HCT116 (cell line): ENCODE measurements around the gene ANKRD49. TPM values are rescaled to one million over a fixed set of nuclear protein-coding genes. Genes with fewer than 3 reads are reported as not detected.

Experiments used
- ATAC-seq: fragments of 200-7000 bp; cut with Tn5 transposase; 2 replicates; pipeline ENCODE4 v1.9.1; 2020; ENCODE audit warnings: mild to moderate bottlenecking, moderate library complexity
- BruUV-seq: library from RNA; stranded (reverse); fragments of 400-500 nt; replicated peaks from 2 replicates; lab custom pipeline; 2021; lab: Mats Ljungman, UMichigan
- CTCF ChIA-PET: fragments of 300-600 bp; sonication (Branson Sonifier 250); formaldehyde crosslinking; loops from one replicate; lab custom pipeline; 2021; ENCODE audit warnings: antibody characterized with exemption; lab: Charles Lee
- POLR2A ChIA-PET: fragments of 300-600, 350-600 bp; sonication (Branson Sonifier 250); formaldehyde crosslinking; loops from one replicate; lab custom pipeline; 2021; ENCODE audit warnings: antibody characterized with exemption; lab: Charles Lee
- RAD21 ChIA-PET, 2 experiments: fragments of 300-600 bp; sonication (Branson Sonifier 250); formaldehyde crosslinking; loops; one replicate each; lab custom pipeline; 2023; ENCODE audit warnings: low total read pairs in 2 of 2; ENCODE audit not compliant: uncharacterized antibody in 2 of 2, unreplicated experiment in 2 of 2, low non-redundant PET in 1 of 2; lab: Charles Lee
- DNase-seq: peaks from one replicate; pipeline ENCODE4 v3.0.0-alpha.2; 2010; ENCODE audit warnings: low read depth, low spot score
- H2AFZ ChIP-seq: fragments of 200-600 bp; shearing (Covaris generic), sonication (generic); 2 replicates; pipeline ENCODE4 v1.6.1; 2017; ENCODE audit warnings: low read depth, mixed run types, mixed read lengths, antibody characterized with exemption, low read length; ENCODE audit not compliant: poor library complexity, severe bottlenecking
- H3K27ac ChIP-seq: 2 replicates; pipeline ENCODE4 v1.5.1; 2012; ENCODE audit warnings: low read depth, low read length
- H3K27me3 ChIP-seq: fragments of 200-600 bp; sonication (generic); 2 replicates; pipeline ENCODE4 v1.6.1; 2016; ENCODE audit warnings: mixed run types, low read length, mixed read lengths; ENCODE audit not compliant: insufficient read depth
- H3K36me3 ChIP-seq, 2 experiments: fragments of 200-500 bp in 1 of 2; fragments of 200-600 bp in 1 of 2; sonication (Bioruptor generic) in 1 of 2; sonication (generic) in 1 of 2; 2 replicates each; pipeline versions ENCODE4 v1.5.1 to v1.6.1; 2014 to 2016; ENCODE audit warnings: low read length in 2 of 2, inconsistent platforms in 1 of 2, mixed read lengths in 1 of 2, mixed run types in 1 of 2; ENCODE audit not compliant: insufficient read depth in 2 of 2, control insufficient read depth in 1 of 2
- H3K4me1 ChIP-seq, 2 experiments: fragments of 200-600 bp in 1 of 2; sonication (generic) in 1 of 2; 2 replicates each; pipeline versions ENCODE4 v1.5.1 to v1.6.1; 2012 to 2017; ENCODE audit warnings: low read length in 2 of 2, inconsistent platforms in 1 of 2, mild to moderate bottlenecking in 1 of 2, mixed read lengths in 1 of 2, mixed run types in 1 of 2, moderate library complexity in 1 of 2; ENCODE audit not compliant: insufficient read depth in 2 of 2, control insufficient read depth in 1 of 2
- H3K4me2 ChIP-seq: fragments of 200-600 bp; sonication (generic); 2 replicates; pipeline ENCODE4 v1.6.1; 2017; ENCODE audit warnings: mixed run types, low read length, mixed read lengths
- H3K4me3 ChIP-seq, 2 experiments: fragments of 200-600 bp in 1 of 2; sonication (generic) in 1 of 2; replicated peaks in 1 of 2; 2 replicates each; pipeline ENCODE4 v1.5.1; 2011 to 2016; ENCODE audit warnings: low read length in 2 of 2, control low read depth in 1 of 2, low read depth in 1 of 2, mild to moderate bottlenecking in 1 of 2, mixed read lengths in 1 of 2, mixed run types in 1 of 2
- H3K79me2 ChIP-seq: fragments of 200-600 bp; sonication (generic); 2 replicates; pipeline ENCODE4 v1.6.1; 2017; ENCODE audit warnings: mild to moderate bottlenecking, mixed run types, low read length, moderate library complexity, mixed read lengths; ENCODE audit not compliant: insufficient read depth
- H3K9ac ChIP-seq: fragments of 200-600 bp; sonication (generic); 2 replicates; pipeline ENCODE4 v1.6.1; 2016; ENCODE audit warnings: low read length, mixed read lengths
- H3K9me2 ChIP-seq: fragments of 200-600 bp; sonication (generic), shearing (Covaris generic); 2 replicates; pipeline ENCODE4 v1.6.1; 2017; ENCODE audit warnings: mixed run types, mild to moderate bottlenecking, moderate library complexity; ENCODE audit not compliant: insufficient read depth
- H3K9me3 ChIP-seq, 2 experiments: fragments of 200-500 bp in 1 of 2; fragments of 200-600 bp in 1 of 2; sonication (Bioruptor generic) in 1 of 2; sonication (generic) in 1 of 2; 2 replicates each; pipeline ENCODE4 v1.6.1; 2014 to 2017; ENCODE audit warnings: low read length in 2 of 2, mixed read lengths in 2 of 2, inconsistent platforms in 1 of 2, low read depth in 1 of 2, mild to moderate bottlenecking in 1 of 2, mixed run types in 1 of 2, moderate library complexity in 1 of 2; ENCODE audit not compliant: control insufficient read depth in 1 of 2, insufficient read depth in 1 of 2
- H4K20me1 ChIP-seq: fragments of 200-600 bp; sonication (generic), shearing (Covaris generic); 2 replicates; pipeline ENCODE4 v1.6.1; 2017; ENCODE audit warnings: mixed run types, mild to moderate bottlenecking, moderate library complexity; ENCODE audit not compliant: insufficient read depth
- CBX3 ChIP-seq: IDR thresholded peaks from 2 replicates; pipeline ENCODE4 v1.6.1; 2012; ENCODE audit warnings: low read depth
- EGR1 ChIP-seq: IDR thresholded peaks from 2 replicates; pipeline ENCODE4 v1.6.1; 2012; ENCODE audit warnings: low read depth
- EZH2phosphoT487 ChIP-seq: fragments of 200-600 bp; IDR thresholded peaks from 2 replicates; pipeline ENCODE4 v1.6.1; 2018; ENCODE audit warnings: antibody characterized with exemption, borderline replicate concordance
- FOSL1 ChIP-seq: IDR thresholded peaks from 2 replicates; pipeline ENCODE4 v1.6.1; 2012; ENCODE audit warnings: low read depth
- JUND ChIP-seq: IDR thresholded peaks from 2 replicates; pipeline ENCODE4 v1.6.1; 2012
- MAX ChIP-seq: IDR thresholded peaks from 2 replicates; pipeline ENCODE4 v1.6.1; 2012
- POLR2A ChIP-seq: IDR thresholded peaks from 2 replicates; pipeline ENCODE4 v1.7.0; 2011; ENCODE audit warnings: borderline replicate concordance; ENCODE audit not compliant: insufficient read depth, insufficient read length; ENCODE audit errors: extremely low read depth
- RAD21 ChIP-seq: IDR thresholded peaks from 2 replicates; pipeline ENCODE4 v1.6.1; 2012; ENCODE audit warnings: low read depth, mild to moderate bottlenecking
- SIN3A ChIP-seq: IDR thresholded peaks from 2 replicates; pipeline ENCODE4 v1.6.1; 2012; ENCODE audit warnings: low read depth
- SP1 ChIP-seq: IDR thresholded peaks from 2 replicates; pipeline ENCODE4 v1.6.1; 2012; ENCODE audit warnings: low read depth
- ZBTB33 ChIP-seq: IDR thresholded peaks from 2 replicates; pipeline ENCODE4 v1.6.1; 2011; ENCODE audit warnings: mild to moderate bottlenecking, low read length, moderate library complexity; ENCODE audit not compliant: insufficient replicate concordance; ENCODE audit errors: extremely low read depth
- ZFX ChIP-seq: fragments of 450-650 bp; IDR thresholded peaks from 2 replicates; pipeline ENCODE4 v1.6.1; 2017
- intact Hi-C: fragments of 100-400 bp; cut with micrococcal nuclease; formaldehyde crosslinking; loops from 2 replicates; pipeline ENCODE4 v1.10.0; 2022
- total RNA-seq: library from RNA; stranded (reverse); gene quantifications from one replicate; pipeline ENCODE4 v1.2.1, GENCODE V29; 2021; ENCODE audit not compliant: unreplicated experiment
- TF ChIP-seq, protein P1 (sequence below): IDR thresholded peaks from 2 replicates; pipeline ENCODE4 v1.6.1; 2012
- TF ChIP-seq, protein P2 (sequence below), 3 experiments: fragments of 200-600 bp in 1 of 3; sonication (generic) in 1 of 3; IDR thresholded peaks in 2 of 3; conservative IDR thresholded peaks in 1 of 3; 2 replicates each; pipeline ENCODE4 v1.5.1; 2012 to 2017; ENCODE audit warnings: low read depth in 2 of 3, low read length in 2 of 3, antibody characterized with exemption in 1 of 3, borderline replicate concordance in 1 of 3, control low read depth in 1 of 3, mild to moderate bottlenecking in 1 of 3, mixed read lengths in 1 of 3, mixed run types in 1 of 3, moderate library complexity in 1 of 3; ENCODE audit not compliant: insufficient read depth in 1 of 3

ANKRD49 gene
- total RNA-seq, 1 experiment from 2014 or later, result 8.2 TPM

DNA sequence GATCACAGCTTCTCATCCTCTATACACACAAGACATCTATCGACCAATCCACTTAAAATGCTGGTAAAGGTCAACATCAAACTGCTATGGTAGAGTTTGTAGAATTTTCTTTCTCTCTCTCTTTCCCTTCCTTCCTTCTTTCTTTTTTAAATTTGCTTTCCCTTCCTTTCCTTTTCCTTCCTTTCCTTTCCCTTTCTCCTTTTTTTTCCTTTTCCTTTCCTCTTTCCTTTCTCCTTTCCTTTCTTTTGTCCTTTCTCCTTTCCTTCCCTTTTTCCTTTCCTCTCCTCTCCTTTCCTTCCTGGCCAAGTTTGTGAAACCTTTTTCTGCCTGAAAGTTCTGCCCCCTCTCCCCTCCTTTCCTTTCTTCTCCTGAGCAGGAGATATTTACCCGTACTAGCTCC is 21.6 kb downstream of the ANKRD49 start:
- DNase-seq (no peak), ATAC-seq (no peak)
- no peaks in the 10 kb centered on the region for H3K27me3 ChIP-seq
- ChIA-PET RAD21 (no interaction called here), POLR2A (no interaction called here), CTCF (interaction anchor here (0.9 kb wide), 1 partner anchor 10 kb away, joined by 5 read pairs; no protein-coding TSS in a partner anchor)
- H3K4me2 ChIP-seq, result no peak overlapping the region
- no peak overlapping the region for H3K4me3 ChIP-seq
- H4K20me1 ChIP-seq, result no peaks in the 10 kb centered on the region
- no peaks in the 10 kb centered on the region for H3K36me3 ChIP-seq
- H3K9ac ChIP-seq, result no peak overlapping the region
- H3K79me2 ChIP-seq, result no peaks in the 10 kb centered on the region
- BruUV-seq, result no TSS peak
- H3K27ac ChIP-seq, result no peak overlapping the region
- intact Hi-C loops, result loop anchor here (10.0 kb wide), 1 partner anchor 1909 kb away; no protein-coding TSS in a partner anchor
- no peaks in the 10 kb centered on the region for H3K9me2 ChIP-seq
- H3K9me3 ChIP-seq, result no peaks in the 10 kb centered on the region
- no peaks in the 10 kb centered on the region for H3K4me1 ChIP-seq
- no peak overlapping the region for H2AFZ ChIP-seq
- TF ChIP-seq SP1 (no peak), ZBTB33 (no peak)
- TF ChIP-seq, protein P1, sequence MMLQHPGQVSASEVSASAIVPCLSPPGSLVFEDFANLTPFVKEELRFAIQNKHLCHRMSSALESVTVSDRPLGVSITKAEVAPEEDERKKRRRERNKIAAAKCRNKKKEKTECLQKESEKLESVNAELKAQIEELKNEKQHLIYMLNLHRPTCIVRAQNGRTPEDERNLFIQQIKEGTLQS, result no peak

- DNase-seq (no peak), ATAC-seq (no peak)
- H3K9me2 ChIP-seq, result no peaks in the 10 kb centered on the region
- no peak overlapping the region for H3K4me3 ChIP-seq
- no peak overlapping the region for H2AFZ ChIP-seq
- H3K9ac ChIP-seq, result no peak overlapping the region
- H3K9me3 ChIP-seq, result no peaks in the 10 kb centered on the region
- RAD21 ChIA-PET, result no interaction called here
- H3K79me2 ChIP-seq, result no peaks in the 10 kb centered on the region
- H3K27ac ChIP-seq, result no peak overlapping the region
- no peaks in the 10 kb centered on the region for H3K27me3 ChIP-seq
- BruUV-seq, result no TSS peak
- H3K4me1 ChIP-seq, result no peaks in the 10 kb centered on the region
- no peaks in the 10 kb centered on the region for H3K36me3 ChIP-seq
- intact Hi-C loops, result loop anchor here (10.0 kb wide), 1 partner anchor 1908 kb away; no protein-coding TSS in a partner anchor
- no peaks in the 10 kb centered on the region for H4K20me1 ChIP-seq
- no peak overlapping the region for H3K4me2 ChIP-seq
- POLR2A ChIA-PET, result no interaction called here
- CTCF ChIA-PET, result interaction anchor here (1.8 kb wide), 1 partner anchor 12 kb away, joined by 6 read pairs; no protein-coding TSS in a partner anchor
- TF ChIP-seq JUND (no peak), ZFX (no peak), SIN3A (no peak), ZBTB33 (no peak), POLR2A (no peak), EGR1 (no peak), EZH2phosphoT487 (no peak), MAX (no peak), FOSL1 (no peak), RAD21 (no peak), CBX3 (no peak)
- TF ChIP-seq, protein P2, sequence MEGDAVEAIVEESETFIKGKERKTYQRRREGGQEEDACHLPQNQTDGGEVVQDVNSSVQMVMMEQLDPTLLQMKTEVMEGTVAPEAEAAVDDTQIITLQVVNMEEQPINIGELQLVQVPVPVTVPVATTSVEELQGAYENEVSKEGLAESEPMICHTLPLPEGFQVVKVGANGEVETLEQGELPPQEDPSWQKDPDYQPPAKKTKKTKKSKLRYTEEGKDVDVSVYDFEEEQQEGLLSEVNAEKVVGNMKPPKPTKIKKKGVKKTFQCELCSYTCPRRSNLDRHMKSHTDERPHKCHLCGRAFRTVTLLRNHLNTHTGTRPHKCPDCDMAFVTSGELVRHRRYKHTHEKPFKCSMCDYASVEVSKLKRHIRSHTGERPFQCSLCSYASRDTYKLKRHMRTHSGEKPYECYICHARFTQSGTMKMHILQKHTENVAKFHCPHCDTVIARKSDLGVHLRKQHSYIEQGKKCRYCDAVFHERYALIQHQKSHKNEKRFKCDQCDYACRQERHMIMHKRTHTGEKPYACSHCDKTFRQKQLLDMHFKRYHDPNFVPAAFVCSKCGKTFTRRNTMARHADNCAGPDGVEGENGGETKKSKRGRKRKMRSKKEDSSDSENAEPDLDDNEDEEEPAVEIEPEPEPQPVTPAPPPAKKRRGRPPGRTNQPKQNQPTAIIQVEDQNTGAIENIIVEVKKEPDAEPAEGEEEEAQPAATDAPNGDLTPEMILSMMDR (IDR thresholded peaks at IDR 0.05 in 2 of 3, conservative IDR thresholded peaks at IDR 0.05 in 1 of 3; ENCODE audit: borderline replicate concordance in 1 of 3, insufficient read depth in 1 of 3, low read depth in 2 of 3, low read length in 2 of 3), result no peak
- TF ChIP-seq, protein P1, result no peak
Observed at GRCh38 chr11:94516725-94517124, 22.9 kb downstream of the ANKRD49 start.
